KG1 (cell line): Measurements from ENCODE around the gene RAB37.

ENCODE experiments used
- DNase-seq: peaks from one replicate; lab custom pipeline; 2025; lab: John Stamatoyannopoulos, UW

Gene RAB37

GRCh38 chr17:74760404-74761105 lies 23.5 kb downstream of the RAB37 start:
- DNase-seq: no peak

DNA sequence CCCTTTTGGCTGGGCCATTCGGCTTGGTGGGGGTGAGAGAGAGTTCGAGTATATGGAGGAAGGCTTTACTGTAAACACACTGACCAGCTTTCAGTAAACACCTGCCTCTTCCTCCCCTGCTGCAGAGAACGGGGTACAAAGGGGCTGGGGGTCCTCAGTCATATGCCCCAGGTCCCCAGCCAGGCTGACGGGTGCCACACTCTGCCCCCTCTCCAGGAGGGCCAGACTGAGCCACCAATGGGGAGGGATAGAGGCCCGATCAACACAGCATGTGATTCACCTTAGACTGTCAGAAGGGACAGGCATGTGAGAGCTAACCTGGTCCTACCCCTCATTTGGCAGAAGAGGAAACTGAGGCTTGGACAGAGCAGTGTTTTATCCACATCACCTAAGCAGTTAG lies 24.4 kb downstream of the RAB37 start:
- DNase-seq: no peak

- DNase-seq: no peak
These were observed 24.9 kb downstream of the RAB37 start for GRCh38 chr17:74761931-74762330.

DNA sequence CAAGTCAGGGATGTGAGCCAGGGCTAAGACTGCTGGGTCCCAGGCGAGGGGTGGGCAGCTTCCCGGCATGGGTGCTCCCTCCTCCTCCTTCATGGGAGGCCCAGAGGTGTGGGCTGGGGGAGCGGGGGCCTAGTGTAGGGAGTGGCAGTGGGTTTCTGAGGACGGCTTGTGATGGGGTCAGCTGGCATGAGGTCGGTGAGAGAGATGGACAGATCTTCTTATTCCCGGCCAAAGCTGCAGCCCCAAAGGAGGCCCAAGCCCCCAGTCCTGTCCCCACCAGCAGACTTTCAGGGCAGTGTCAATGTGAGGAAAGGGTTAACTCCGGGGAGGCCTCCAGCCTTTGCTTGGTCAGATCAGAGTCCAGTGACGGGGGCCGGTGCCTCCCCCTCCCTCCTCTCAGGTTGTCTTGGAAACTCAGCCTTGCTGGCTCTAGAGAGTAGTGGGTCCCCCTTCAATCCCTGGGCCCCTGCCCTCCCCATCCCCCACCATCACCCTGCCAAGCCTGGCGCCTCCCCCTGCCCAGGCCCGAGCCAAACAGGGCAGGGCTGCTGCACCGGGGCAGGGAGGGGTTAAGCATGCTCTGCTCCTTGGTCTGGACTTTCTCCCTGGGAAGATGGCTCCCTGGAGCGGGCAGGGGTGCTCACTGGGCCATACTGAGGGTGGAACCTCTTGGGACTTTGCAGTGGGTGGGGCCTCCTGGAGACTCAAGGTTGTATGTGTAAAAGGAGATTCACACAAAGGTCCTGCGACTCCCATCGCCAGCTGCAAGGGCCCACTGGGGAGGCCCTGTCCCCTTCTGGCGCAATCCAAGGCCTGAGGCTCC lies 26.7 kb downstream of the RAB37 start:
- no peak for DNase-seq

DNA sequence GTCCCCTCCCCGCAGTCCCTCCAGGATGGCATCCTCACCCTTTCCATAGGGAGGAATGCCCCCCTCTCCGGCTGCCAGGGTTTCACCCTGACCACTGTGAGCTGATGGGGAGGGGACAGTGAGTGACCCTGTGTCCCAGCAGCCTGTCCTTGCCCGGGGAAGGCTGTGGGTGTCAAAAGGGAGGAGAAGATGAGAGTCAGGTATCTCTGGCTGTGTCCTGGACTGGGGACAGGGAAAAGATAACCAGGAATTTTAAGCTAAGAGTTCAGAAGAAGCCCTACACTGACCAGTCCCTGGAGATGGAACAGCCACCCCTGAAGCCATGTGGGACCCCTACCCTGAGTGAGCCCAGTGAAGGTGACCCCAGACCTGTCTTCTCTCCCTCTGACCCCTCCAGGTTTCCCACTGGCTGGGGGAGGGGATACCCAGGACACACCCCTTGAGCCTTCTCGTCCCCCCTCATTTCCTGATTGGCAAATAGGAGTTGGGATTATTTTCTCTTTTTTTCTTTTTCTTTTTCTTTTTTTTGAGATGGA lies 27.8 kb downstream of the RAB37 start:
- no peak for DNase-seq

DNA sequence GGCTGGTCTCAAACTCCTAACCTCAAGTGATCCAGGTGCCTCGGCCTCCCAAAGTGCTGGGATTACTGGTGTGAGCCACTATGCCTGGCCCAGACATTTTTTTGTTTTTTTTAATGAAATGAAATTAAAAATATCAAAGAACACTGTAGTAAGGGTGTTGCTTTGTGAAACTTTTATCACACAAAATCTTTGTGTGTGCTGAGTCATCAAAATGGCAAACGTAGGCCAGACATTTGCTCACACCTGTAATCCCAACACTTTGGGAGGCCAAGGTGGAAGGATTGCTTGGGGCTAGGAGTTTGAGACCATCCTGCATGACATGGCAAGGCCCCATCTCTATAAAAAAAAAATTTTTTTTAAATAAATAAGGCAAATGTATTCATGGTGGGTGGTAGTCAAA lies 29.4 kb downstream of the RAB37 start:
- DNase-seq: no peak

DNA sequence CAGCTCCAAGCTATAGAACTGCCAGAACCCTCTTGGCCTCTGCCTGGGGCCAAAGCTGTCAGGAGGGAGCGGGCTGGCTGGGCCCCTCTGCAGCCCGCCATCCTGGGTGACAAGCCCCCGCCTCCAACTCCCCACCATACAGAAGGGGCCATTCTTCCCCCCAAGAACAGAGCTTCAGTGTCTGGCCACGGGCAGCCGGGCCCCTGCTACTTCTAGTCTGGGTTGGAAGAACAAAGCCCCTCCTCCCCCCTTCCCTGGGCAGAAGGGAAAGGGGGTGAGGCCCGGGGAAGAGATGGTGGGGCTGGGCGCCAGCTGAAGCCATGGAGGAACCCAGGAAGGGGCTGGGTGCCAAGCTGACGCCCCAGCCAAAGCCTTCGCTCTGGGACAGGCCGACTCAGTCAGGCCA lies 30.1 kb downstream of the RAB37 start:
- no peak for DNase-seq

DNA sequence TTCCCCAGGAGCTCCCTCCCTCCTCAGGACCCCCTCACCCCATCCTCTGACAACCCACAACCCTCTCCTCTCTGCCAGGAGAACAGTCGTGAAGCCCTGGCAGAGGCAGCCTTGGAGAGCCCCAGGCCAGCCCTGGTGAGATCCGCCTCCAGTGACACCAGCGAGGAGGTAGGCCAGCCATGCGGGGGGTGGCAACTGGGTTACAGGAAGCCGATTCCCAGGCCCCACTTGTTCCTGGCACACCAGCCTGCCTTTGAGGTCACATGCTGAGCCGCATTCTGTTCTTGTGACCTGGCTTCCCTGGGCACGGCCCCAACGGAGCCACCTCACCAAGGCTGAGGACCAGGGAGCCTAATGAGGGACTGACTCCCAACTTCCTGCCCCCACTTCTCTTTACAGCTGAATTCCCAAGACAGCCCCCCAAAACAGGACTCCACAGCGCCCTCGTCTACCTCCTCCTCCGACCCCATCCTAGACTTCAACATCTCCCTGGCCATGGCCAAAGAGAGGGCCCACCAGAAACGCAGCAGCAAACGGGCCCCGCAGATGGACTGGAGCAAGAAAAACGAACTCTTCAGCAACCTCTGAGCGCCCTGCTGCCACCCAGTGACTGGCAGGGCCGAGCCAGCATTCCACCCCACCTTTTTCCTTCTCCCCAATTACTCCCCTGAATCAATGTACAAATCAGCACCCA lies 31.2 kb downstream of the RAB37 start:
- DNase-seq: no peak

- no peak for DNase-seq
These were observed 31.7 kb downstream of the RAB37 start for GRCh38 chr17:74768763-74769114.

GRCh38 chr17:74769266-74769855 lies 32.3 kb downstream of the RAB37 start:
- no peak for DNase-seq

DNA sequence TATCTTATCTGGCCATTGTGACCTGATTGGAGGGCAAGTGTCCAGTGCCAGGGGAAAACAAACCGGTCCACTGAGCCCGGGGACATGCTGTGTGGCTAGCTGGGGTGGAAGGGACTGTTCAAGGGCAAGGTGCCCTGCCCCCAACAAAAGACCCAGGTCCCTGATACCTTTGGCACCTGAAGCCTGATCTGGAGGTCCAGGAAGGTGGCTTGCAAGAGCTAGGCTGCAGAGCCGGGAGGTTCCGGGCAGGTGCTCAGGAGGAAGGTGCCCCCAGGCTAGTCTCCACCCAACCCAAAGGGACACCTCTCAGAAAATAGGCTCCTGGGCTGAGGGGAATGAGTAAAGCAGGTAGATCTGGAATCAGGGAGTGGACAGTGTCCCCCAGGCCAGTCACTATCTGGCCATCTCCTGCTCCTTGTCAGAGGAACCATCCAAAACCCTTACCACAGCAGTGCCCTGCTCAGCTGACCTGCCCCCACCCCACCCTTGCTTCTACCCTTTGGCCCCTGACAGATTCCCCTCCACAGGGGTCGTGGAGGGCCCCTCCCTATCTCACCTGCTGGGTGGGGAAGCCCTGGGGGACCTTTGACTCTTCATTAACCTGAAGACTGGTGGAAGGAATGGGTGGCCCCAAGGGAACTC lies 32.9 kb downstream of the RAB37 start:
- DNase-seq: no peak

DNA sequence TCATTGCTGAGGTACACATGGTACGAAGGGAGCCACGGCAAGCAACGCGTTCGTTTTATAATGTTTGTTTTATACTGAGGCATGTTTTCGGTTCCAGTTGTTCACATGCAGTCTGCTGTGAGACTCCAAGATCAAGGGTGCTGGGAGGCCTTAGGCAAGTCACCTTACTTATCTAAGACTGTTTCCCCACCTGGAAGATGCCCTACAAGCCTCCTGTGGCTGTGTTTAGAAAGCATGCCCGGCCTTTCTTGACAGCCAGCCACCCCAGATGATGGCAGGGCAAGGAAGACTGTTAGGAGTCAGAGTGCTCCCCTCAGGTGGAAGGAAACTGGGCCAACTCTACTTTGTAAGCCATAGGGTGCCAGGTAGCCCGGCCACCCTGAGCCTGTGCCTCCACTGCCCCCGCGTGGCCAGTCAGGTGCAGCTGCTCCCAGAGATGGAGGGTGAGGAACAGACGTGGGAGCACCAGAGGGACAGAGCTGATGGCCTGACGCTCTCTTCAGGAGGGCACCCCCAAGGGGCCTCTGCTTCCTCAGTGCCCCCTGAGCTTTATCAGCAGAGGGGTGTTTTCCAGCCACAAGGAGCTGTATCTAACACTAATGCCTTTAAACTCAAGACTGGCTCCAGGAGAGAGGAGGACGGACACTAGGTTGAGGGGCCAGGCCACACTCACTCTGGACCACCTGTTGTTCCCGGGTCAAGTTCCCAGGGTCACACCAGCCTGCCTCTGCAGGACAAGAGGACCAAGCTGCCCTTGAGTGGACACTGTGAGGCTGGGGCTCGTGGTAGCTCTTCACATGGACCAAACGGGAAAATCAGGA lies 33.7 kb downstream of the RAB37 start:
- DNase-seq: no peak

DNA sequence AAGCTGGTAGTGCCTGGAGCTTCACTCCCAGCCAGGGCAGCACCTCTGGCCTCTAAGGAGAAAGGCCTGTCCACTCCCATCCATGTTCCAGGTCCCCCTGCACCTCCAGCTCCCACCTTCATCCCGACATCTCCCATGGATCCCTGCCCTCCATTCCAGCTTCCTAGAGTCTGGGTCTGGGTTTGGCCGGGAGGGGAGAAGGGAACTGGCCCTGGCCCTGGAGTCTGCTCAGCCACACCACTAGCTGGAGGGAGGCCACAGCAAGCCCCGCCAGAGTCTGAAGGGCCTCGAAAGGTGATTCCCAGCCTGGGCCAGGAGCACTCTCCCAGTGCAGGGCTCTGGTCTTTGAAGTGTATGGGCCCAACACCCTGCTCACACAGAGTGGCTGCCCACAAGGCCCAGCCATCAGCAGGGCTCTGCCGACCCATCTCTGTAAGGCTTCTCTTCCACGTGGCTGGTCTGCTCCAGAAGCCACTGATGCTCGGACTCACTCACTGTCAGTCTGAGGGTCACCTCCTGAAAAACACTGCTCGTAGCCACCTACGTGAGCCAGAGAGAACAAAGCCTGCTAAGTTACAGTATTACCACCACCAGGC lies 34.4 kb downstream of the RAB37 start:
- no peak for DNase-seq

DNA sequence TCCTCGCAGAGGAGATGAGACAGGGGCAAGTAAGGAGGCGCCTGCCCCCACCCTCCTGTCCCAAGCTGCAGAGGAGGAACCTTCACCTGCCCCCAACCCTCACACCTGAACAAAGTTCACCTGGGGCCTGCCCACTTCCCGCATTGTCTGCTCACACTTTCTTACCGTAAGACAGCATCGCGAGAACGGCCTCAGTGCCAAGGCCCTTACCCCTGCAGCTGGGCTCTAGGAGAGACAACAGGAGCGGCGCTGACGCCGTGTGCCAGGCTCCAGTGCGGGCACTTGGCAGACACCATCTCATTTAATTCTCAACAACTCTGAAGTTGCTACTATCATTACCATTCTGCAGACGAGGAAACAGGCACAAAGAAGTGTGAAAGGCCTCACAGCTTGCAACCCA lies 35.0 kb downstream of the RAB37 start:
- DNase-seq: no peak

GRCh38 chr17:74773414-74773813 lies 36.4 kb downstream of the RAB37 start:
- DNase-seq: no peak

DNA sequence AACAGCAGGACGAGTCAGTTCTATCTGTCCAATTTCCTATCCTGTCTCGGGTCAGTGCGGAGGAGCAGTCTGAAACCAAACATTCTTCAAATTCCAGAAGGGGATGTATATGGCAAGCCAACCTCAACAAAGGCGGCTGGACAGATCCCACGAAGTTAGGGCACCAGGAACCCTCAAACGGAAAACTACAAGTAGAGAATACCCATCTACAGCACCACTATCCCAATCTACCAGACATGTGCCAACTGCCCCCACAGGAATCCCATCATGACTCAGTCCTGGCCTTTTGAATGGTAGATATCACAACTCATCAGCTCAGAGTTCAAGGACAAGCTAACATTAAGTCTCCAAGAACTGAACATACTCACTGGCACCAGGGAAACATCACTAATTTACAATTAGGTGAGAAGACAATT lies 36.8 kb downstream of the RAB37 start:
- DNase-seq: no peak

- no peak for DNase-seq
These were observed 38.5 kb downstream of the RAB37 start for GRCh38 chr17:74775409-74776043.

GRCh38 chr17:74776044-74776962 lies 39.2 kb downstream of the RAB37 start, which contains the start of gene NAT9:
NAT9 (minus strand) TSS chr17:74776345; CDS start chr17:74775698, 647 bp downstream.
- DNase-seq: peak; percentile 96

GRCh38 chr17:74776990-74777389 lies 39.9 kb downstream of the RAB37 start:
- DNase-seq: no peak
